Hepatocyte (in vitro differentiated cells): ENCODE data around the gene URAD. TPM values are rescaled to one million over a fixed set of nuclear protein-coding genes. Genes with fewer than 3 reads are reported as not detected.
"Not testable (repeated sequence)": the region's sequence is repeated elsewhere in the genome, so short reads cannot be mapped to it uniquely, and the experiment has no call there.

Experiments
- DNase-seq: peaks from one replicate; pipeline ENCODE4 v3.0.0-alpha.2; 2016; ENCODE audit warnings: low spot score
- H2AFZ ChIP-seq: fragments of 200-600 bp; sonication (generic); 2 replicates; pipeline ENCODE4 v1.6.0; 2016; ENCODE audit warnings: antibody characterized with exemption, mild to moderate bottlenecking
- H3K27ac ChIP-seq: fragments of 200-600 bp; sonication (generic); 2 replicates; pipeline ENCODE4 v1.5.1; 2016; ENCODE audit warnings: mild to moderate bottlenecking
- H3K27me3 ChIP-seq: fragments of 200-600 bp; sonication (generic); 2 replicates; pipeline ENCODE4 v1.6.1; 2016
- H3K36me3 ChIP-seq: fragments of 200-600 bp; sonication (generic); replicated peaks from 2 replicates; pipeline ENCODE4 v1.5.1; 2016; ENCODE audit warnings: low read depth; ENCODE audit not compliant: insufficient read depth
- H3K4me1 ChIP-seq: fragments of 200-600 bp; sonication (generic); 2 replicates; pipeline ENCODE4 v1.5.1; 2016; ENCODE audit warnings: mild to moderate bottlenecking, moderate library complexity; ENCODE audit not compliant: insufficient read depth
- H3K4me2 ChIP-seq: fragments of 200-600 bp; sonication (generic); 2 replicates; pipeline ENCODE4 v1.6.0; 2016
- H3K4me3 ChIP-seq: fragments of 200-600 bp; sonication (generic); 2 replicates; pipeline ENCODE4 v1.5.1; 2016; ENCODE audit warnings: mild to moderate bottlenecking
- H3K79me2 ChIP-seq: fragments of 200-600 bp; sonication (generic); 2 replicates; pipeline ENCODE4 v1.6.0; 2017; ENCODE audit warnings: mild to moderate bottlenecking
- H3K9me2 ChIP-seq: fragments of 200-600 bp; sonication (generic); replicated peaks from 2 replicates; pipeline ENCODE4 v1.6.0; 2017; ENCODE audit warnings: mild to moderate bottlenecking; ENCODE audit not compliant: insufficient read depth
- H3K9me3 ChIP-seq: fragments of 200-600 bp; sonication (generic); 2 replicates; pipeline ENCODE4 v1.5.1; 2016; ENCODE audit warnings: low read depth, mild to moderate bottlenecking
- H4K20me1 ChIP-seq: fragments of 200-600 bp; sonication (generic); 2 replicates; pipeline ENCODE4 v1.6.0; 2016; ENCODE audit warnings: mild to moderate bottlenecking; ENCODE audit not compliant: insufficient read depth, poor library complexity, severe bottlenecking
- EZH2 ChIP-seq: fragments of 200-600 bp; sonication (generic); IDR thresholded peaks from 2 replicates; pipeline ENCODE4 v1.6.1; 2016; ENCODE audit warnings: antibody characterized with exemption, mild to moderate bottlenecking, borderline replicate concordance
- EZH2phosphoT487 ChIP-seq: fragments of 200-600 bp; sonication (generic); IDR thresholded peaks from one replicate; pipeline ENCODE4 v1.6.1; 2018; ENCODE audit warnings: antibody characterized with exemption, mild to moderate bottlenecking, low read depth, moderate library complexity; ENCODE audit not compliant: unreplicated experiment, severe bottlenecking
- WGBS: methylation state at CpG from one replicate; pipeline ENCODE4 v1.1.6; 2016; ENCODE audit warnings: low lambda C conversion rate; ENCODE audit errors: missing lambda C conversion rate; 5-methylcytosine and 5-hydroxymethylcytosine counted together
- polyA plus RNA-seq: library from polyadenylated mRNA; unstranded; fragments of >200 nt; fragmentation: Nextera tagmentation; extraction: Ambion mirVana; gene quantifications from 2 replicates; pipeline ENCODE4 v1.2.1, GENCODE V29; 2016
- total RNA-seq: library from RNA; depleted of rRNA; stranded (reverse); fragments of >200 nt; gene quantifications from 2 replicates; pipeline ENCODE4 v1.2.3, GENCODE V29; 2014
- TF ChIP-seq, protein P1 (sequence below): fragments of 200-600 bp; sonication (generic); IDR thresholded peaks from 2 replicates; pipeline ENCODE4 v1.5.1; 2016; ENCODE audit warnings: antibody characterized with exemption, mild to moderate bottlenecking; ENCODE audit not compliant: poor library complexity

Gene URAD
- total and polyA plus RNA-seq, 2 experiments from 2014 or later = 18.2 to 35.7 TPM

DNA sequence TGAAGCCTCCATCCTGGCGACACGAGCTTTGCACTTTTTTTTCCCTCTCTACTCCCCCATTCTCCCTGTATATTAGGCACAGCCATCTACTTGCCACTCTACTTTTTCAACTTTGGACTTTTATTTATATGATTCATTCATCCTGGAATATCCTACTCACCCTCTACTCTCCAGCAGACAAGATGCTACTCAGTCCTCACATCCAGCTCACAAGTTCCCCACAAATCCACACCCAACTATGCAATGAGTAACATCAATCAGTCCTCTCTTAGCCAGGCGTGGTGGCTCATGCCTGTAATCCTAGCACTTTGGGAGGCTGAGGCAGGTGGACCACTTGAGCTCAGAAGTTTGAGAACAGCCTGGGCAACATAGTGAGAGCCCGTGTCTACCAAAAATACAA, 23.9 kb upstream of the URAD start:
- H3K27me3 ChIP-seq = no peaks in the 10 kb centered on the region
- H3K4me3 ChIP-seq = no peak overlapping the region
- H3K36me3 ChIP-seq = no peaks in the 10 kb centered on the region
- no peaks in the 10 kb centered on the region for H3K4me1 ChIP-seq
- no peaks in the 10 kb centered on the region for H3K9me3 ChIP-seq
- TF ChIP-seq EZH2phosphoT487 = no peak
- TF ChIP-seq EZH2 = no peak
- TF ChIP-seq, protein P1, sequence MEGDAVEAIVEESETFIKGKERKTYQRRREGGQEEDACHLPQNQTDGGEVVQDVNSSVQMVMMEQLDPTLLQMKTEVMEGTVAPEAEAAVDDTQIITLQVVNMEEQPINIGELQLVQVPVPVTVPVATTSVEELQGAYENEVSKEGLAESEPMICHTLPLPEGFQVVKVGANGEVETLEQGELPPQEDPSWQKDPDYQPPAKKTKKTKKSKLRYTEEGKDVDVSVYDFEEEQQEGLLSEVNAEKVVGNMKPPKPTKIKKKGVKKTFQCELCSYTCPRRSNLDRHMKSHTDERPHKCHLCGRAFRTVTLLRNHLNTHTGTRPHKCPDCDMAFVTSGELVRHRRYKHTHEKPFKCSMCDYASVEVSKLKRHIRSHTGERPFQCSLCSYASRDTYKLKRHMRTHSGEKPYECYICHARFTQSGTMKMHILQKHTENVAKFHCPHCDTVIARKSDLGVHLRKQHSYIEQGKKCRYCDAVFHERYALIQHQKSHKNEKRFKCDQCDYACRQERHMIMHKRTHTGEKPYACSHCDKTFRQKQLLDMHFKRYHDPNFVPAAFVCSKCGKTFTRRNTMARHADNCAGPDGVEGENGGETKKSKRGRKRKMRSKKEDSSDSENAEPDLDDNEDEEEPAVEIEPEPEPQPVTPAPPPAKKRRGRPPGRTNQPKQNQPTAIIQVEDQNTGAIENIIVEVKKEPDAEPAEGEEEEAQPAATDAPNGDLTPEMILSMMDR = no peak
- WGBS = 95% methylated on average over 4 of the region's 4 CpGs
- H3K9me2 ChIP-seq = no peaks in the 10 kb centered on the region
- DNase-seq = no peak
- H2AFZ ChIP-seq = no peak overlapping the region
- no peaks in the 10 kb centered on the region for H3K79me2 ChIP-seq
- H3K27ac ChIP-seq = no peak overlapping the region
- H3K4me2 ChIP-seq = no peak overlapping the region
- H4K20me1 ChIP-seq = no peaks in the 10 kb centered on the region

DNA sequence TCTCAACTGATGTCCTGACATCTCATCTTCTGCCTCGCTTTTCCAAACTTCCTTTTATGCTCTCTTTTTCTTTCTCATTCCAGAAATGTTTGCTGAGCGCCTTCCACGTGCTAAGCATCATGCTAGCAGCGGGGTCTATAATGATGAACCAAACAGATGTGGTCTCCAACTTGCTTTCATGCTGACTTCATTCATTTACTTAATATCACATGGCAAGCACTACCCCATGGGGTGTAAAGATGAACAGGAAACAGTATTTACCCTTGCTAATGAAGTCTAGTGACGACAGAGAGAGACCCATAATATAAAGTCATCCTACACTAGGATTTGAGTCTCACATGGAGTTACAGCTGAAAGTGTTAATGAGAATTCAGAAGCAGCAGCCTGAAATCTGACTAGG, 21.6 kb upstream of the URAD start:
- TF ChIP-seq, protein P1 = no peak
- TF ChIP-seq EZH2phosphoT487 (no peak), EZH2 (no peak)
- 82% methylated on average over 5 of the region's 5 CpGs for WGBS

DNA sequence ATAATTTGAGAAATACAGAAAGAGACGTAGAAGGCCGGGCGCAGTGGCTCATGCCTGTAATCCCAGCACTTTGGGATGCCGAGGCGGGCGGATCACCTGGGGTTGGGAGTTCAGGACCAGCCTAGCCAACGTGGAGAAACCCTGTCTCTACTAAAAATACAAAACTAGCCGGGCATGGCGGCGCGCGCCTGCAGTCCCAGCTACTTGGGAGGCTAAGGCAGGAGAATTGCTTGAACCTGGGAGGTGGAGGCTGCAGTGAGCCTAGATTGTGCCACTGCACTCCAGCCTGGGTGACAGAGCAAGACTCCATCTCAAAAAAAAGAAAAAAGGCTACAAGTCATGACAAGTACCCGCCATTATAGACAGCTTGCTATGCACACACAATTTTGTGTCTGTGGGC, 16.5 kb upstream of the URAD start:
- H3K27me3 ChIP-seq, H3K27ac ChIP-seq, H3K9me3 ChIP-seq, H3K9me2 ChIP-seq, H3K4me3 ChIP-seq, H3K79me2 ChIP-seq, DNase-seq, H3K36me3 ChIP-seq, H4K20me1 ChIP-seq, H3K4me1 ChIP-seq, H3K4me2 ChIP-seq, H2AFZ ChIP-seq: not testable (repeated sequence)
- 97% methylated on average over 13 of the region's 13 CpGs for WGBS

More for the DNA sequence above, 21.6 kb upstream of the URAD start:
- H3K79me2 ChIP-seq = no peaks in the 10 kb centered on the region
- H3K9me2 ChIP-seq = no peaks in the 10 kb centered on the region
- no peaks in the 10 kb centered on the region for H3K36me3 ChIP-seq
- no peak for DNase-seq
- no peak overlapping the region for H2AFZ ChIP-seq
- H3K4me2 ChIP-seq = no peak overlapping the region
- H3K4me3 ChIP-seq = no peak overlapping the region
- H3K27me3 ChIP-seq = no peaks in the 10 kb centered on the region
- no peaks in the 10 kb centered on the region for H3K9me3 ChIP-seq
- H3K4me1 ChIP-seq = no peaks in the 10 kb centered on the region
- no peak overlapping the region for H3K27ac ChIP-seq
- no peaks in the 10 kb centered on the region for H4K20me1 ChIP-seq

DNA sequence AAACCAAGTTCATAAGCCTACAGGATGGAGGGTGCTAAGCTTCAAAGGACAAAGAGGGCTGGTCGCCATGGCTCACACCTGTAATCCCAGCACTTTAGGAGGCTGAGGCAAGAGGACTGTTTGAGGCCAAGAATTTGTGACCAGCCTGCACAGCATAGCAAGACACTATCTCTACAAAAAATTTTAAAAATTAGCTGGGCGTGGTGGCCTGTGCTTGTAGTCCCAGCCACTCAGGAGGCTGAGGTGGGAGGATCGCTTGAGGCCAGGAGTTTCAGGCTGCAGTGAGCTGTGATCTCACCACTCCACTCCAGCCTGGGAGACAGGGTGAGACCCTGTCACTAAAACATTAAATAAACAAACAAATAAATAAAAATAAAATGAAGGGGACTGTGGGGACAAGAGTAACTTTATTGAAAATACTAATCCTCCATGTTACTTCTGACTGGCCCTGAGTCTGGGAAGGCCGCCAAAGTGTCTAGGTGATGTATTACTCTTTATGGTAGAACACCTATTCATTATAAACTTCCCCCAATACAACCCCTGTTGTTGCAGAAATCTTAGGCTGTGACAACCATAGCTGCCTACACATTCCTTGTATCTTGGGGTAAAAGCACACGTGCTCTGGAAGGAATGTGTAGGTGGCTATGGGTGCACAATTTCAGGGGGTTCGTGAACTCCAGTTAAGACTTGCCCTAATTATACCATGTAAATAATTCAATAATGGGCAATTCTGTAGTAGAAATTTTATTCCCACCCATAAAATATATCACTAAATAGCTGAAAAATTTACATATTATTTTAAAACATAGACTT, 14.6 kb upstream of the URAD start:
- Histone ChIP-seq H3K9me3 (no peaks in the 10 kb centered on the region), H4K20me1 (no peaks in the 10 kb centered on the region), H3K36me3 (no peaks in the 10 kb centered on the region), H3K27ac (no peak overlapping the region), H3K4me1 (no peaks in the 10 kb centered on the region), H3K79me2 (no peaks in the 10 kb centered on the region), H2AFZ (no peak overlapping the region), H3K4me3 (no peak overlapping the region), H3K27me3 (no peaks in the 10 kb centered on the region), H3K4me2 (no peak overlapping the region), H3K9me2 (no peaks in the 10 kb centered on the region)
- DNase-seq = no peak
- TF ChIP-seq EZH2 (no peak), EZH2phosphoT487 (no peak)
- TF ChIP-seq, protein P1 = no peak
- WGBS = 91% methylated on average over 6 of the region's 6 CpGs
